A549 treated with Mapracorat at 1 μM for 4 hours (cell line): ENCODE data around the gene GP5. TPM values are rescaled to one million over a fixed set of nuclear protein-coding genes. Genes with fewer than 3 reads are reported as not detected.

Source experiments
- total RNA-seq: library from RNA; stranded (reverse); fragments of 200-300 nt; extraction: Qiagen RNA extraction; gene quantifications from 5 replicates; pipeline ENCODE4 v1.2.3, GENCODE V29; 2022

The GP5 gene
- 0.04 TPM in 1 of 5 replicates, not detected in the others for total RNA-seq

GRCh38 chr3:194399166-194399565 lies at the start of gene GP5:
Gene GP5, minus strand, starts transcription at chr3:194399266. Its CDS starts 984 bp downstream, at chr3:194398282.

GRCh38 chr3:194369522-194370279 lies 29.4 kb downstream of the GP5 start, which contains the start of gene LRRC15:
Gene LRRC15, minus strand, starts transcription at chr3:194369743. Its CDS starts 8,700 bp downstream, at chr3:194361043.

GRCh38 chr3:194351080-194351672 lies 47.9 kb downstream of the GP5 start, which contains the start of gene CPN2:
Gene CPN2, minus strand, starts transcription at chr3:194351328. Its CDS starts 8,626 bp downstream, at chr3:194342702.

Other genes with a start within 250 kb of the GP5 start
- not detected in 5 replicates for gene CPN2, start 47.9 kb downstream of the GP5 start, total RNA-seq
- 0.12 to 0.17 TPM (median 0.14 TPM) in 5 replicates for gene LRRC15, start 29.5 kb downstream of the GP5 start, total RNA-seq
- 21.6 to 34.9 TPM (median 27.6 TPM) in 5 replicates for gene ATP13A3, start 87.7 kb upstream of the GP5 start, total RNA-seq
- gene TMEM44, start 234.2 kb upstream of the GP5 start, total RNA-seq, result 9.7 to 11.6 TPM (median 10.4 TPM) in 5 replicates